Endothelial cell of umbilical vein (primary cell): ENCODE measurements around the gene MYH16.

ENCODE experiments used
- CTCF ChIP-seq, 2 donors: IDR thresholded peaks; 1 replicate in 1 of 2; 2 replicates in 1 of 2; pipeline ENCODE4 v1.5.1; 2011; ENCODE audit warnings: low read length in 2 of 2, mild to moderate bottlenecking in 2 of 2, moderate library complexity in 2 of 2, control low read depth in 1 of 2, inconsistent platforms in 1 of 2, low read depth in 1 of 2; ENCODE audit not compliant: insufficient read depth in 1 of 2; ENCODE audit errors: extremely low read depth in 1 of 2
- EZH2 ChIP-seq: IDR thresholded peaks from 2 replicates; pipeline ENCODE4 v1.6.1; 2012; ENCODE audit warnings: borderline replicate concordance, low read depth, mild to moderate bottlenecking, moderate library complexity, low read length, inconsistent platforms; ENCODE audit not compliant: severe bottlenecking
- FOS ChIP-seq: IDR thresholded peaks from 2 replicates; pipeline ENCODE4 v1.6.1; 2011; ENCODE audit warnings: mild to moderate bottlenecking, low read length, moderate library complexity, borderline replicate concordance; ENCODE audit not compliant: insufficient read depth
- JUN ChIP-seq: IDR thresholded peaks from 2 replicates; pipeline ENCODE4 v1.6.1; 2011; ENCODE audit warnings: borderline replicate concordance, low read depth; ENCODE audit not compliant: insufficient read length, insufficient read depth
- POLR2A ChIP-seq: IDR thresholded peaks from 2 replicates; pipeline ENCODE4 v1.6.1; 2012; ENCODE audit warnings: low read depth, mild to moderate bottlenecking, control low read depth, low read length
- POLR2AphosphoS5 ChIP-seq: IDR thresholded peaks from 2 replicates; pipeline ENCODE4 v1.6.1; 2012; ENCODE audit warnings: low read depth, mild to moderate bottlenecking, control low read depth, low read length, moderate library complexity; ENCODE audit not compliant: insufficient read depth

GRCh38 chr7:99305473-99306260 lies 33.0 kb downstream of the MYH16 start:
- TF ChIP-seq CTCF (IDR thresholded peaks at IDR 0.05; ENCODE audit: extremely low read depth in 1 of 2, insufficient read depth in 1 of 2, low read depth in 1 of 2, low read length in 2 of 2) = no peak
- no peak for TF ChIP-seq EZH2
- TF ChIP-seq JUN = no peak
- TF ChIP-seq POLR2A = no peak
- TF ChIP-seq FOS = no peak
- TF ChIP-seq POLR2AphosphoS5 = no peak
